SK-N-SH (cell line): ENCODE measurements around the gene ZNF780B.

Source experiments
- FOXM1 ChIP-seq: IDR thresholded peaks from 2 replicates; pipeline ENCODE4 v1.4.0; 2012; ENCODE audit warnings: low read depth, mild to moderate bottlenecking
- GATA2 ChIP-seq: sonication (generic); formaldehyde crosslinking; IDR thresholded peaks from 2 replicates; pipeline ENCODE4 v1.5.0; 2020; ENCODE audit warnings: mild to moderate bottlenecking, missing genetic modification reagents
- MXI1 ChIP-seq: IDR thresholded peaks from 2 replicates; pipeline ENCODE4 v1.6.1; 2012; ENCODE audit warnings: mild to moderate bottlenecking, low read depth, low read length, improper control_type of control experiment
- NFIC ChIP-seq: IDR thresholded peaks from 2 replicates; pipeline ENCODE4 v1.4.0; 2012; ENCODE audit warnings: borderline replicate concordance
- POLR2AphosphoS5 ChIP-seq: IDR thresholded peaks from 2 replicates; pipeline ENCODE4 v1.6.1; 2012; ENCODE audit warnings: low read depth, low read length
- RXRA ChIP-seq: IDR thresholded peaks from 2 replicates; pipeline ENCODE4 v1.4.0; 2012; ENCODE audit warnings: low read depth, mild to moderate bottlenecking, borderline replicate concordance
- TF ChIP-seq, protein P1 (sequence below): fragments of 200-600 bp; sonication (generic); IDR thresholded peaks from 2 replicates; pipeline ENCODE4 v1.6.1; 2017; ENCODE audit warnings: antibody characterized with exemption, mild to moderate bottlenecking, moderate library complexity
- TF ChIP-seq, protein P2 (sequence below): IDR thresholded peaks from 2 replicates; pipeline ENCODE4 v1.4.0; 2012; ENCODE audit warnings: low read depth, borderline replicate concordance
- TF ChIP-seq, protein P3 (sequence below): IDR thresholded peaks from 2 replicates; pipeline ENCODE4 v1.6.1; 2012; ENCODE audit warnings: mild to moderate bottlenecking, low read depth, low read length, moderate library complexity
- TF ChIP-seq, protein P4 (sequence below): IDR thresholded peaks from 2 replicates; pipeline ENCODE4 v1.4.0; 2012; ENCODE audit warnings: low read depth, borderline replicate concordance

DNA sequence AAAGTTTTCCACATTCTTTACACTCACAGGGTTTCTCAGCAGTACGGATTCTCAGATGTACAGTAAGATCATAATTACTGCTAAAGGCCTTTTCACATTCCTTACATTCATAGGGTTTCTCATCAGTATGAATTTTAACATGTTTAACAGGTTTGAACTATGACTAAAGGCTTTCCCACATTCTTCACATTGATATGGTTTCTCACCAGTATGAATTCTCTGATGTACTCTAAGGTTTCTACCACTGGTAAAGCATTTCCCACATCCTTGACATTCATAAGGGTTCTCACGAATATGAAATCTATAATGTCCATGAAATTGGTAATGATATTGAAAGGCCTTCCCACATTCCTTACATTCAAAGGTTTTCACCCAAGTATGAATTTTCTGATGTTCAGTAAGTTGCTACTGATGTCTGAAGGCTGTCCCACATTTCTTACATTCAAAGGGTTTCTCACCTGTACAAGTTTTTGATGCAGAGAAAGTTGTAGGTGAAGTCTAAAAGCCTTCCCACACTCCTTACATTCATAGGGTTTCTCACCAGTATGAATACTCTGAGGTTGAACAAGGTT is 22.0 kb downstream of the ZNF780B start:
- TF ChIP-seq, protein P1, sequence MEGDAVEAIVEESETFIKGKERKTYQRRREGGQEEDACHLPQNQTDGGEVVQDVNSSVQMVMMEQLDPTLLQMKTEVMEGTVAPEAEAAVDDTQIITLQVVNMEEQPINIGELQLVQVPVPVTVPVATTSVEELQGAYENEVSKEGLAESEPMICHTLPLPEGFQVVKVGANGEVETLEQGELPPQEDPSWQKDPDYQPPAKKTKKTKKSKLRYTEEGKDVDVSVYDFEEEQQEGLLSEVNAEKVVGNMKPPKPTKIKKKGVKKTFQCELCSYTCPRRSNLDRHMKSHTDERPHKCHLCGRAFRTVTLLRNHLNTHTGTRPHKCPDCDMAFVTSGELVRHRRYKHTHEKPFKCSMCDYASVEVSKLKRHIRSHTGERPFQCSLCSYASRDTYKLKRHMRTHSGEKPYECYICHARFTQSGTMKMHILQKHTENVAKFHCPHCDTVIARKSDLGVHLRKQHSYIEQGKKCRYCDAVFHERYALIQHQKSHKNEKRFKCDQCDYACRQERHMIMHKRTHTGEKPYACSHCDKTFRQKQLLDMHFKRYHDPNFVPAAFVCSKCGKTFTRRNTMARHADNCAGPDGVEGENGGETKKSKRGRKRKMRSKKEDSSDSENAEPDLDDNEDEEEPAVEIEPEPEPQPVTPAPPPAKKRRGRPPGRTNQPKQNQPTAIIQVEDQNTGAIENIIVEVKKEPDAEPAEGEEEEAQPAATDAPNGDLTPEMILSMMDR, result no peak
- TF ChIP-seq FOXM1, result no peak
- no peak for TF ChIP-seq MXI1
- no peak for TF ChIP-seq POLR2AphosphoS5
- TF ChIP-seq, protein P2, sequence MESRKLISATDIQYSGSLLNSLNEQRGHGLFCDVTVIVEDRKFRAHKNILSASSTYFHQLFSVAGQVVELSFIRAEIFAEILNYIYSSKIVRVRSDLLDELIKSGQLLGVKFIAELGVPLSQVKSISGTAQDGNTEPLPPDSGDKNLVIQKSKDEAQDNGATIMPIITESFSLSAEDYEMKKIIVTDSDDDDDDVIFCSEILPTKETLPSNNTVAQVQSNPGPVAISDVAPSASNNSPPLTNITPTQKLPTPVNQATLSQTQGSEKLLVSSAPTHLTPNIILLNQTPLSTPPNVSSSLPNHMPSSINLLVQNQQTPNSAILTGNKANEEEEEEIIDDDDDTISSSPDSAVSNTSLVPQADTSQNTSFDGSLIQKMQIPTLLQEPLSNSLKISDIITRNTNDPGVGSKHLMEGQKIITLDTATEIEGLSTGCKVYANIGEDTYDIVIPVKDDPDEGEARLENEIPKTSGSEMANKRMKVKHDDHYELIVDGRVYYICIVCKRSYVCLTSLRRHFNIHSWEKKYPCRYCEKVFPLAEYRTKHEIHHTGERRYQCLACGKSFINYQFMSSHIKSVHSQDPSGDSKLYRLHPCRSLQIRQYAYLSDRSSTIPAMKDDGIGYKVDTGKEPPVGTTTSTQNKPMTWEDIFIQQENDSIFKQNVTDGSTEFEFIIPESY, result no peak
- no peak for TF ChIP-seq RXRA
- TF ChIP-seq, protein P3, sequence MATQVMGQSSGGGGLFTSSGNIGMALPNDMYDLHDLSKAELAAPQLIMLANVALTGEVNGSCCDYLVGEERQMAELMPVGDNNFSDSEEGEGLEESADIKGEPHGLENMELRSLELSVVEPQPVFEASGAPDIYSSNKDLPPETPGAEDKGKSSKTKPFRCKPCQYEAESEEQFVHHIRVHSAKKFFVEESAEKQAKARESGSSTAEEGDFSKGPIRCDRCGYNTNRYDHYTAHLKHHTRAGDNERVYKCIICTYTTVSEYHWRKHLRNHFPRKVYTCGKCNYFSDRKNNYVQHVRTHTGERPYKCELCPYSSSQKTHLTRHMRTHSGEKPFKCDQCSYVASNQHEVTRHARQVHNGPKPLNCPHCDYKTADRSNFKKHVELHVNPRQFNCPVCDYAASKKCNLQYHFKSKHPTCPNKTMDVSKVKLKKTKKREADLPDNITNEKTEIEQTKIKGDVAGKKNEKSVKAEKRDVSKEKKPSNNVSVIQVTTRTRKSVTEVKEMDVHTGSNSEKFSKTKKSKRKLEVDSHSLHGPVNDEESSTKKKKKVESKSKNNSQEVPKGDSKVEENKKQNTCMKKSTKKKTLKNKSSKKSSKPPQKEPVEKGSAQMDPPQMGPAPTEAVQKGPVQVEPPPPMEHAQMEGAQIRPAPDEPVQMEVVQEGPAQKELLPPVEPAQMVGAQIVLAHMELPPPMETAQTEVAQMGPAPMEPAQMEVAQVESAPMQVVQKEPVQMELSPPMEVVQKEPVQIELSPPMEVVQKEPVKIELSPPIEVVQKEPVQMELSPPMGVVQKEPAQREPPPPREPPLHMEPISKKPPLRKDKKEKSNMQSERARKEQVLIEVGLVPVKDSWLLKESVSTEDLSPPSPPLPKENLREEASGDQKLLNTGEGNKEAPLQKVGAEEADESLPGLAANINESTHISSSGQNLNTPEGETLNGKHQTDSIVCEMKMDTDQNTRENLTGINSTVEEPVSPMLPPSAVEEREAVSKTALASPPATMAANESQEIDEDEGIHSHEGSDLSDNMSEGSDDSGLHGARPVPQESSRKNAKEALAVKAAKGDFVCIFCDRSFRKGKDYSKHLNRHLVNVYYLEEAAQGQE, result no peak
- no peak for TF ChIP-seq NFIC
- TF ChIP-seq GATA2 (CRISPR knock-in tag), result no peak
- TF ChIP-seq, protein P4, sequence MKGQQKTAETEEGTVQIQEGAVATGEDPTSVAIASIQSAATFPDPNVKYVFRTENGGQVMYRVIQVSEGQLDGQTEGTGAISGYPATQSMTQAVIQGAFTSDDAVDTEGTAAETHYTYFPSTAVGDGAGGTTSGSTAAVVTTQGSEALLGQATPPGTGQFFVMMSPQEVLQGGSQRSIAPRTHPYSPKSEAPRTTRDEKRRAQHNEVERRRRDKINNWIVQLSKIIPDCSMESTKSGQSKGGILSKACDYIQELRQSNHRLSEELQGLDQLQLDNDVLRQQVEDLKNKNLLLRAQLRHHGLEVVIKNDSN, result no peak
